Activated CD8-positive, alpha-beta T cell treated with anti-CD3 and anti-CD28 coated beads for 36 hours (primary cell): ENCODE data around the gene NT5DC1. TPM values are rescaled to one million over a fixed set of nuclear protein-coding genes. Genes with fewer than 3 reads are reported as not detected.
A peak's percentile ranks its signal among the peaks of the same experiment; 100 is the strongest.

Experiments used
- ATAC-seq: fragments of 200-7000 bp; cut with Tn5 transposase; one replicate; pipeline ENCODE4 v1.10.0; 2021; ENCODE audit warnings: mild to moderate bottlenecking, moderate library complexity
- CTCF ChIA-PET: fragments of 350-600 bp; sonication (Branson Sonifier 250); formaldehyde crosslinking; loops from one replicate; lab custom pipeline; 2021; ENCODE audit warnings: antibody characterized with exemption; lab: Charles Lee
- POLR2A ChIA-PET: fragments of 350-600 bp; sonication (Branson Sonifier 250); formaldehyde crosslinking; loops from one replicate; lab custom pipeline; 2021; ENCODE audit warnings: antibody characterized with exemption; lab: Charles Lee
- DNase-seq: peaks from one replicate; pipeline ENCODE4 v3.0.0-alpha.2; 2020
- H3K27ac Mint-ChIP-seq: one replicate; pipeline ENCODE4 v1.8.0; 2021; ENCODE audit warnings: mild to moderate bottlenecking, mixed read lengths
- H3K27me3 Mint-ChIP-seq: one replicate; pipeline ENCODE4 v1.8.0; 2021; ENCODE audit warnings: mixed read lengths
- H3K36me3 Mint-ChIP-seq: one replicate; pipeline ENCODE4 v1.8.0; 2021; ENCODE audit warnings: low read depth, mixed read lengths
- H3K4me1 Mint-ChIP-seq: one replicate; pipeline ENCODE4 v1.8.0; 2021; ENCODE audit warnings: low read depth, mixed read lengths
- H3K4me3 Mint-ChIP-seq: one replicate; pipeline ENCODE4 v1.8.0; 2021; ENCODE audit warnings: mild to moderate bottlenecking, moderate library complexity, mixed read lengths
- H3K9me3 Mint-ChIP-seq: one replicate; pipeline ENCODE4 v1.8.0; 2021; ENCODE audit warnings: mixed read lengths
- CTCF ChIP-seq: fragments of 200-600 bp; IDR thresholded peaks from one replicate; pipeline ENCODE4 v1.8.0; 2022; ENCODE audit warnings: antibody characterized with exemption, mild to moderate bottlenecking
- intact Hi-C: fragments of 100-400 bp; cut with micrococcal nuclease; formaldehyde crosslinking; loops from one replicate; pipeline ENCODE4 v1.10.0; 2022
- total RNA-seq, 2 experiments: library from RNA; stranded (reverse); gene quantifications; one replicate each; pipeline ENCODE4 v1.2.3, GENCODE V29; 2021

Gene NT5DC1
- total RNA-seq, 2 experiments from 2014 or later, result 47.8 to 53.3 TPM

- POLR2A ChIA-PET, result interaction anchor here (0.7 to 1.4 kb wide), 3 partner anchors 9 to 15 kb away, joined by 3 to 4 read pairs (median 3); partner anchors contain the start of gene TSPYL1
- Mint-ChIP-seq H3K36me3 (peaks cover 46% of the 10 kb centered on the region), H3K9me3 (peaks cover 14% of the 10 kb centered on the region), H3K4me1 (peaks cover 40% of the 10 kb centered on the region), H3K4me3 (no peak overlapping the region), H3K27me3 (no peaks in the 10 kb centered on the region), H3K27ac (no peak overlapping the region)
- CTCF ChIA-PET, result interaction anchor here (1.4 kb wide), 1 partner anchor 22 kb away, joined by 4 read pairs; no protein-coding TSS in a partner anchor
- TF ChIP-seq CTCF, result no peak
- intact Hi-C loops, result no loop called here
- ATAC-seq (peak; percentile 54), DNase-seq (no peak)
Observed at GRCh38 chr6:116265041-116265829, 164.6 kb downstream of the NT5DC1 start.

- TF ChIP-seq CTCF, result no peak
- peaks cover 36% of the 10 kb centered on the region for H3K36me3 Mint-ChIP-seq
- no peaks in the 10 kb centered on the region for H3K27me3 Mint-ChIP-seq
- DNase-seq (no peak), ATAC-seq (no peak)
- H3K4me1 Mint-ChIP-seq, result peaks cover 27% of the 10 kb centered on the region
- CTCF ChIA-PET, result interaction anchor here (1.2 to 3.4 kb wide), 6 partner anchors 10 to 267 kb away, joined by 3 to 18 read pairs (median 9); no protein-coding TSS in a partner anchor
- POLR2A ChIA-PET, result interaction anchor here (0.9 to 1.4 kb wide), 3 partner anchors 11 to 13 kb away, joined by 3 to 5 read pairs (median 4); partner anchors contain the start of gene TSPYL4
- intact Hi-C loops, result no loop called here
- H3K9me3 Mint-ChIP-seq, result peaks cover 14% of the 10 kb centered on the region
- H3K27ac Mint-ChIP-seq, result no peak overlapping the region
- no peak overlapping the region for H3K4me3 Mint-ChIP-seq
Observed at GRCh38 chr6:116266803-116267202, 166.2 kb downstream of the NT5DC1 start.

GRCh38 chr6:116267836-116268588 lies 167.4 kb downstream of the NT5DC1 start:
- Mint-ChIP-seq H3K4me1 (peaks cover 27% of the 10 kb centered on the region), H3K9me3 (peaks cover 11% of the 10 kb centered on the region), H3K36me3 (peaks cover 29% of the 10 kb centered on the region), H3K27ac (no peak overlapping the region), H3K27me3 (no peaks in the 10 kb centered on the region), H3K4me3 (no peak overlapping the region)
- POLR2A ChIA-PET, result interaction anchor here (0.9 to 1.3 kb wide), 2 partner anchors 10 to 14 kb away, joined by 4 to 5 read pairs; partner anchors contain the start of gene TSPYL4
- intact Hi-C loops, result no loop called here
- ATAC-seq, result peak; percentile 37
- CTCF ChIA-PET, result interaction anchor here (0.7 to 3.4 kb wide), 22 partner anchors 8 to 296 kb away, joined by 3 to 18 read pairs (median 6); partner anchors contain the start of genes TSPYL1 and TSPYL4
- TF ChIP-seq CTCF, result no peak
- no peak for DNase-seq

- H3K4me1 Mint-ChIP-seq, result peaks cover 33% of the 10 kb centered on the region
- H3K27ac Mint-ChIP-seq, result peak overlapping the region; percentile 43
- no peak overlapping the region for H3K4me3 Mint-ChIP-seq
- ChIA-PET CTCF (interaction anchor here (0.6 to 3.4 kb wide), 25 partner anchors 9 to 296 kb away, joined by 3 to 18 read pairs (median 5); partner anchors contain the start of genes TRAPPC3L and TSPYL1), POLR2A (interaction anchor here (1.1 kb wide), 1 partner anchor 10 kb away, joined by 5 read pairs; no protein-coding TSS in a partner anchor)
- DNase-seq, result no peak
- peaks cover 28% of the 10 kb centered on the region for H3K36me3 Mint-ChIP-seq
- peak; percentile 68 for ATAC-seq
- intact Hi-C loops, result no loop called here
- no peaks in the 10 kb centered on the region for H3K27me3 Mint-ChIP-seq
- TF ChIP-seq CTCF, result peak; percentile 66
- H3K9me3 Mint-ChIP-seq, result peaks cover 6% of the 10 kb centered on the region
Observed at GRCh38 chr6:116268589-116269293, 168.1 kb downstream of the NT5DC1 start.
